A673 (cell line): ENCODE measurements around the gene CLEC1A. TPM values are rescaled to one million over a fixed set of nuclear protein-coding genes. Genes with fewer than 3 reads are reported as not detected.

Source experiments
- BruUV-seq: library from RNA; stranded (reverse); fragments of 400-500 nt; replicated peaks from 2 replicates; lab custom pipeline; 2021; lab: Mats Ljungman, UMichigan
- CTCF ChIA-PET: fragments of 300-600 bp; sonication (Branson Sonifier 250); formaldehyde crosslinking; loops from one replicate; lab custom pipeline; 2022; ENCODE audit warnings: antibody characterized with exemption; lab: Charles Lee
- POLR2A ChIA-PET: fragments of 300-600 bp; sonication (Branson Sonifier 250); formaldehyde crosslinking; loops from one replicate; lab custom pipeline; 2022; ENCODE audit warnings: antibody characterized with exemption; ENCODE audit not compliant: low non-redundant PET; lab: Charles Lee
- DNase-seq: peaks from one replicate; pipeline ENCODE4 v3.0.0-alpha.2; 2015; ENCODE audit warnings: low spot score
- H3K27ac ChIP-seq: fragments of 200-600 bp; sonication (generic); 2 replicates; pipeline ENCODE4 v1.5.1; 2016; ENCODE audit warnings: mixed run types, low read depth, mild to moderate bottlenecking, mixed read lengths, antibody characterized with exemption, low read length; ENCODE audit not compliant: poor library complexity, severe bottlenecking
- H3K27me3 ChIP-seq: fragments of 200-600 bp; sonication (generic); replicated peaks from 2 replicates; pipeline ENCODE4 v1.6.1; 2017; ENCODE audit warnings: mixed run types, low read depth, mild to moderate bottlenecking, mixed read lengths, antibody characterized with exemption, low read length; ENCODE audit not compliant: insufficient read depth, poor library complexity
- H3K36me3 ChIP-seq: fragments of 200-600 bp; sonication (generic); 2 replicates; pipeline ENCODE4 v1.6.1; 2016; ENCODE audit warnings: mixed run types, mild to moderate bottlenecking, mixed read lengths, antibody characterized with exemption, low read length; ENCODE audit not compliant: insufficient read depth, poor library complexity, severe bottlenecking
- H3K4me1 ChIP-seq: fragments of 200-600 bp; sonication (generic); 2 replicates; pipeline ENCODE4 v1.6.1; 2017; ENCODE audit warnings: mixed run types, mild to moderate bottlenecking, mixed read lengths, antibody characterized with exemption, low read length; ENCODE audit not compliant: insufficient read depth, poor library complexity, severe bottlenecking
- H3K4me3 ChIP-seq: fragments of 200-600 bp; sonication (generic); 2 replicates; pipeline ENCODE4 v1.5.1; 2016; ENCODE audit warnings: low read depth, mixed run types, mild to moderate bottlenecking, mixed read lengths, low read length; ENCODE audit not compliant: poor library complexity, severe bottlenecking
- H3K9me3 ChIP-seq: fragments of 200-600 bp; sonication (generic); 2 replicates; pipeline ENCODE4 v1.6.1; 2016; ENCODE audit warnings: mixed run types, low read depth, mild to moderate bottlenecking, mixed read lengths, antibody characterized with exemption, low read length; ENCODE audit not compliant: poor library complexity, severe bottlenecking
- CTCF ChIP-seq: fragments of 300-800, 200-600 bp; sonication (generic); conservative IDR thresholded peaks from 2 replicates; pipeline ENCODE4 v1.5.1; 2017; ENCODE audit warnings: low read depth, mild to moderate bottlenecking, antibody characterized with exemption, low read length, moderate library complexity, mixed read lengths
- EZH2 ChIP-seq: fragments of 200-600 bp; sonication (generic); IDR thresholded peaks from 2 replicates; pipeline ENCODE4 v1.6.1; 2017; ENCODE audit warnings: borderline replicate concordance, low read depth, mild to moderate bottlenecking, mixed read lengths, antibody characterized with exemption, low read length; ENCODE audit not compliant: poor library complexity, severe bottlenecking
- intact Hi-C: fragments of 100-400 bp; cut with micrococcal nuclease; formaldehyde crosslinking; loops from one replicate; pipeline ENCODE4 v1.10.0; 2022; ENCODE audit not compliant: unreplicated experiment
- total RNA-seq: library from RNA; stranded (reverse); gene quantifications from 2 replicates; pipeline ENCODE4 v1.2.3, GENCODE V29; 2021

The CLEC1A gene
- total RNA-seq, 1 experiment from 2014 or later = not detected

- POLR2A ChIA-PET = no interaction called here
Measured at GRCh38 chr12:10033783-10034545, 64.8 kb downstream of the CLEC1A start.

GRCh38 chr12:10031771-10032175 lies 67.0 kb downstream of the CLEC1A start:
- CTCF ChIA-PET = no interaction called here
- peaks cover 8% of the 10 kb centered on the region for H3K4me1 ChIP-seq
- no peaks in the 10 kb centered on the region for H3K9me3 ChIP-seq
- no peak for TF ChIP-seq EZH2
- TF ChIP-seq CTCF = no peak
- intact Hi-C loops = loop anchor here (10.0 kb wide), 1 partner anchor 533 kb away; no protein-coding TSS in a partner anchor
- H3K4me3 ChIP-seq = no peak overlapping the region
- peak; percentile 10 for DNase-seq
- no peak overlapping the region for H3K27ac ChIP-seq
- POLR2A ChIA-PET = no interaction called here
- H3K36me3 ChIP-seq = no peaks in the 10 kb centered on the region
- no peaks in the 10 kb centered on the region for H3K27me3 ChIP-seq
- no TSS peak for BruUV-seq

More at GRCh38 chr12:10033783-10034545, 64.8 kb downstream of the CLEC1A start:
- TF ChIP-seq CTCF = peak; percentile 64
- TF ChIP-seq EZH2 = no peak
- intact Hi-C loops = loop anchor here (1.0 to 10.0 kb wide), 2 partner anchors 106 to 531 kb away; no protein-coding TSS in a partner anchor
- H3K27me3 ChIP-seq = no peaks in the 10 kb centered on the region
- H3K36me3 ChIP-seq = no peaks in the 10 kb centered on the region
- no peaks in the 10 kb centered on the region for H3K4me1 ChIP-seq
- H3K4me3 ChIP-seq = no peak overlapping the region
- no peaks in the 10 kb centered on the region for H3K9me3 ChIP-seq
- CTCF ChIA-PET = interaction anchor here (0.6 to 1.1 kb wide), 2 partner anchors 106 to 160 kb away, joined by 5 read pairs; no protein-coding TSS in a partner anchor
- H3K27ac ChIP-seq = no peak overlapping the region
- peak; percentile 30 for DNase-seq
- no TSS peak for BruUV-seq

- Histone ChIP-seq H3K4me3 (no peak overlapping the region), H3K36me3 (no peaks in the 10 kb centered on the region), H3K27me3 (no peaks in the 10 kb centered on the region), H3K4me1 (peaks cover 8% of the 10 kb centered on the region), H3K9me3 (no peaks in the 10 kb centered on the region), H3K27ac (no peak overlapping the region)
- no TSS peak for BruUV-seq
- intact Hi-C loops = loop anchor here (10.0 kb wide), 1 partner anchor 533 kb away; no protein-coding TSS in a partner anchor
- CTCF ChIA-PET = no interaction called here
- no peak for DNase-seq
- POLR2A ChIA-PET = no interaction called here
- TF ChIP-seq CTCF = no peak
- TF ChIP-seq EZH2 = no peak
Measured at GRCh38 chr12:10031321-10031720, 67.5 kb downstream of the CLEC1A start.
